Upper lobe of left lung (tissue), 4 donors: ENCODE measurements around the gene HAUS1.

Source experiments
- CTCF ChIP-seq, 6 experiments: fragments of 450-650 bp in 4 of 6; fragments of 200-600 bp in 2 of 6; sonication (generic) in 2 of 6; IDR thresholded peaks; one replicate each; pipeline ENCODE4 v1.5.1; 2016 to 2019; ENCODE audit warnings: antibody characterized with exemption in 6 of 6
- EP300 ChIP-seq, 4 donors: sonication (generic); formaldehyde crosslinking; IDR thresholded peaks; one replicate each; pipeline ENCODE4 v1.5.1; 2017; ENCODE audit warnings: antibody characterized with exemption in 4 of 4, control low read depth in 2 of 4
- POLR2A ChIP-seq, 4 donors: fragments of 450-650 bp; IDR thresholded peaks; one replicate each; pipeline ENCODE4 v1.5.1; 2016 to 2017; ENCODE audit warnings: antibody characterized with exemption in 4 of 4, mild to moderate bottlenecking in 2 of 4
- POLR2AphosphoS5 ChIP-seq, 2 donors: sonication (generic); formaldehyde crosslinking; IDR thresholded peaks; one replicate each; pipeline ENCODE4 v1.5.1; 2017; ENCODE audit warnings: antibody characterized with exemption in 2 of 2

GRCh38 chr18:46079336-46079735 is 24.8 kb upstream of the HAUS1 start:
- TF ChIP-seq EP300 (IDR thresholded peaks at IDR 0.05), result no peak
- TF ChIP-seq CTCF (IDR thresholded peaks at IDR 0.05), result no peak
- TF ChIP-seq POLR2A (IDR thresholded peaks at IDR 0.05), result no peak
- no peak for TF ChIP-seq POLR2AphosphoS5 (IDR thresholded peaks at IDR 0.05)
